HCT116 (cell line): ENCODE data around the gene ADGRV1. TPM values are rescaled to one million over a fixed set of nuclear protein-coding genes. Genes with fewer than 3 reads are reported as not detected.

ENCODE experiments used
- ATAC-seq: fragments of 200-7000 bp; cut with Tn5 transposase; 2 replicates; pipeline ENCODE4 v1.9.1; 2020; ENCODE audit warnings: mild to moderate bottlenecking, moderate library complexity
- BruUV-seq: library from RNA; stranded (reverse); fragments of 400-500 nt; replicated peaks from 2 replicates; lab custom pipeline; 2021; lab: Mats Ljungman, UMichigan
- CTCF ChIA-PET: fragments of 300-600 bp; sonication (Branson Sonifier 250); formaldehyde crosslinking; loops from one replicate; lab custom pipeline; 2021; ENCODE audit warnings: antibody characterized with exemption; lab: Charles Lee
- POLR2A ChIA-PET: fragments of 300-600, 350-600 bp; sonication (Branson Sonifier 250); formaldehyde crosslinking; loops from one replicate; lab custom pipeline; 2021; ENCODE audit warnings: antibody characterized with exemption; lab: Charles Lee
- RAD21 ChIA-PET, 2 experiments: fragments of 300-600 bp; sonication (Branson Sonifier 250); formaldehyde crosslinking; loops; one replicate each; lab custom pipeline; 2023; ENCODE audit warnings: low total read pairs in 2 of 2; ENCODE audit not compliant: uncharacterized antibody in 2 of 2, unreplicated experiment in 2 of 2, low non-redundant PET in 1 of 2; lab: Charles Lee
- DNase-seq: peaks from one replicate; pipeline ENCODE4 v3.0.0-alpha.2; 2010; ENCODE audit warnings: low read depth, low spot score
- H2AFZ ChIP-seq: fragments of 200-600 bp; shearing (Covaris generic), sonication (generic); 2 replicates; pipeline ENCODE4 v1.6.1; 2017; ENCODE audit warnings: low read depth, mixed run types, mixed read lengths, antibody characterized with exemption, low read length; ENCODE audit not compliant: poor library complexity, severe bottlenecking
- H3K27ac ChIP-seq: 2 replicates; pipeline ENCODE4 v1.5.1; 2012; ENCODE audit warnings: low read depth, low read length
- H3K27me3 ChIP-seq: fragments of 200-600 bp; sonication (generic); 2 replicates; pipeline ENCODE4 v1.6.1; 2016; ENCODE audit warnings: mixed run types, low read length, mixed read lengths; ENCODE audit not compliant: insufficient read depth
- H3K36me3 ChIP-seq, 2 experiments: fragments of 200-500 bp in 1 of 2; fragments of 200-600 bp in 1 of 2; sonication (Bioruptor generic) in 1 of 2; sonication (generic) in 1 of 2; 2 replicates each; pipeline versions ENCODE4 v1.5.1 to v1.6.1; 2014 to 2016; ENCODE audit warnings: low read length in 2 of 2, inconsistent platforms in 1 of 2, mixed read lengths in 1 of 2, mixed run types in 1 of 2; ENCODE audit not compliant: insufficient read depth in 2 of 2, control insufficient read depth in 1 of 2
- H3K4me1 ChIP-seq, 2 experiments: fragments of 200-600 bp in 1 of 2; sonication (generic) in 1 of 2; 2 replicates each; pipeline versions ENCODE4 v1.5.1 to v1.6.1; 2012 to 2017; ENCODE audit warnings: low read length in 2 of 2, inconsistent platforms in 1 of 2, mild to moderate bottlenecking in 1 of 2, mixed read lengths in 1 of 2, mixed run types in 1 of 2, moderate library complexity in 1 of 2; ENCODE audit not compliant: insufficient read depth in 2 of 2, control insufficient read depth in 1 of 2
- H3K4me2 ChIP-seq: fragments of 200-600 bp; sonication (generic); 2 replicates; pipeline ENCODE4 v1.6.1; 2017; ENCODE audit warnings: mixed run types, low read length, mixed read lengths
- H3K4me3 ChIP-seq, 2 experiments: fragments of 200-600 bp in 1 of 2; sonication (generic) in 1 of 2; replicated peaks in 1 of 2; 2 replicates each; pipeline ENCODE4 v1.5.1; 2011 to 2016; ENCODE audit warnings: low read length in 2 of 2, control low read depth in 1 of 2, low read depth in 1 of 2, mild to moderate bottlenecking in 1 of 2, mixed read lengths in 1 of 2, mixed run types in 1 of 2
- H3K79me2 ChIP-seq: fragments of 200-600 bp; sonication (generic); 2 replicates; pipeline ENCODE4 v1.6.1; 2017; ENCODE audit warnings: mild to moderate bottlenecking, mixed run types, low read length, moderate library complexity, mixed read lengths; ENCODE audit not compliant: insufficient read depth
- H3K9ac ChIP-seq: fragments of 200-600 bp; sonication (generic); 2 replicates; pipeline ENCODE4 v1.6.1; 2016; ENCODE audit warnings: low read length, mixed read lengths
- H3K9me2 ChIP-seq: fragments of 200-600 bp; sonication (generic), shearing (Covaris generic); 2 replicates; pipeline ENCODE4 v1.6.1; 2017; ENCODE audit warnings: mixed run types, mild to moderate bottlenecking, moderate library complexity; ENCODE audit not compliant: insufficient read depth
- H3K9me3 ChIP-seq, 2 experiments: fragments of 200-500 bp in 1 of 2; fragments of 200-600 bp in 1 of 2; sonication (Bioruptor generic) in 1 of 2; sonication (generic) in 1 of 2; 2 replicates each; pipeline ENCODE4 v1.6.1; 2014 to 2017; ENCODE audit warnings: low read length in 2 of 2, mixed read lengths in 2 of 2, inconsistent platforms in 1 of 2, low read depth in 1 of 2, mild to moderate bottlenecking in 1 of 2, mixed run types in 1 of 2, moderate library complexity in 1 of 2; ENCODE audit not compliant: control insufficient read depth in 1 of 2, insufficient read depth in 1 of 2
- H4K20me1 ChIP-seq: fragments of 200-600 bp; sonication (generic), shearing (Covaris generic); 2 replicates; pipeline ENCODE4 v1.6.1; 2017; ENCODE audit warnings: mixed run types, mild to moderate bottlenecking, moderate library complexity; ENCODE audit not compliant: insufficient read depth
- POLR2A ChIP-seq: IDR thresholded peaks from 2 replicates; pipeline ENCODE4 v1.7.0; 2011; ENCODE audit warnings: borderline replicate concordance; ENCODE audit not compliant: insufficient read depth, insufficient read length; ENCODE audit errors: extremely low read depth
- RAD21 ChIP-seq: IDR thresholded peaks from 2 replicates; pipeline ENCODE4 v1.6.1; 2012; ENCODE audit warnings: low read depth, mild to moderate bottlenecking
- SIN3A ChIP-seq: IDR thresholded peaks from 2 replicates; pipeline ENCODE4 v1.6.1; 2012; ENCODE audit warnings: low read depth
- SP1 ChIP-seq: IDR thresholded peaks from 2 replicates; pipeline ENCODE4 v1.6.1; 2012; ENCODE audit warnings: low read depth
- YY1 ChIP-seq: IDR thresholded peaks from 2 replicates; pipeline ENCODE4 v1.6.1; 2011; ENCODE audit warnings: low read length, low read depth, moderate library complexity, mild to moderate bottlenecking; ENCODE audit not compliant: insufficient replicate concordance; ENCODE audit errors: extremely low read depth
- ZFX ChIP-seq: fragments of 450-650 bp; IDR thresholded peaks from 2 replicates; pipeline ENCODE4 v1.6.1; 2017
- intact Hi-C: fragments of 100-400 bp; cut with micrococcal nuclease; formaldehyde crosslinking; loops from 2 replicates; pipeline ENCODE4 v1.10.0; 2022
- total RNA-seq: library from RNA; stranded (reverse); gene quantifications from one replicate; pipeline ENCODE4 v1.2.1, GENCODE V29; 2021; ENCODE audit not compliant: unreplicated experiment
- TF ChIP-seq, protein P1 (sequence below): IDR thresholded peaks from 2 replicates; pipeline ENCODE4 v1.6.1; 2012
- TF ChIP-seq, protein P2 (sequence below): IDR thresholded peaks from 2 replicates; pipeline ENCODE4 v1.6.1; 2011; ENCODE audit warnings: mild to moderate bottlenecking, low read length, moderate library complexity; ENCODE audit not compliant: insufficient replicate concordance; ENCODE audit errors: extremely low read depth
- TF ChIP-seq, protein P3 (sequence below): IDR thresholded peaks from 2 replicates; pipeline ENCODE4 v1.6.1; 2012

The ADGRV1 gene
- total RNA-seq, 1 experiment from 2014 or later, result 6.0 TPM

DNA sequence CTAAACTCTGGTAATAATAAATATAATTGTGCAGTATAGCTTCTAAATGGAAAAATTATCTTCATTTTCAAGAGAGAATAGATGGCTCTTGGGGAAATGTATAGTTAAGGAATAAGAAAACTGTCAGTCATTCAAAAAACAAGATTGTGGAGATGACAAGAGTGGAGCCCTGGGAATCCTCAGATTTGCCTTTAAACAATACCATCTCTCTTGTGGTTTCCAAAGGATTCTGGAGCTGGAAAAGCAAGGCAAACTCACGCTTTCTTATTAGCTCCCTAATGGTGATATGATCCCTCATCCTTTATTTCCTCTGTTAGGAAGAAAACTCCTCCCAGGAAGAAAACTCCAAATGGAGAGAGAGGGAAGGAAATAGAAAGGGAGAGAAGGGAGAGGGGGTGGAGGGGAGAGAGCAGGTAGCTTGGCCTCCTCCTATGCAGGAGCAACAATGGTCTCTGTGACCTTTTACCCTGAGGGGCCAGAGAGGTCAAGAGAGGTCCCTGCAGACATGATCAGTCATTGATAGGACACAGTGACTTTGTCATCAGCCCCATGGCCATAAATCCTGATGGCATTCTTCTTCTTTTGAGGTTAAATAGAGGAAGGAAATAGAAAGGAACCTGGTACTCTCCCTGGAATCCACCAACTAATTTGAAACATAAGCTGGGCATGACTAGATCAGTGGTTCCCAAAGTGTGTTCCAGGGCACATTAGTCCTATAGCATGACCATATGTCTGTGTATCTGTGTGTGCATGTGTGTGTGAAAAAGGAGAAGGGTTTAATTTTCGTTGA, 512.4 kb downstream of the ADGRV1 start:
- ChIA-PET POLR2A (no interaction called here), RAD21 (no interaction called here)

More for the DNA sequence above, 512.4 kb downstream of the ADGRV1 start:
- Histone ChIP-seq H3K4me3 (no peak overlapping the region), H3K4me1 (no peaks in the 10 kb centered on the region), H3K4me2 (no peak overlapping the region), H3K79me2 (no peaks in the 10 kb centered on the region), H3K9me3 (no peaks in the 10 kb centered on the region), H3K36me3 (no peaks in the 10 kb centered on the region), H2AFZ (no peak overlapping the region), H3K9me2 (no peaks in the 10 kb centered on the region), H4K20me1 (no peaks in the 10 kb centered on the region), H3K9ac (no peak overlapping the region), H3K27me3 (no peaks in the 10 kb centered on the region), H3K27ac (no peak overlapping the region)
- TF ChIP-seq ZFX, result no peak
- no peak for TF ChIP-seq POLR2A
- TF ChIP-seq, protein P1, sequence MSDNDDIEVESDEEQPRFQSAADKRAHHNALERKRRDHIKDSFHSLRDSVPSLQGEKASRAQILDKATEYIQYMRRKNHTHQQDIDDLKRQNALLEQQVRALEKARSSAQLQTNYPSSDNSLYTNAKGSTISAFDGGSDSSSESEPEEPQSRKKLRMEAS, result no peak
- no peak for TF ChIP-seq RAD21
- TF ChIP-seq SIN3A, result no peak
- TF ChIP-seq SP1, result no peak
- TF ChIP-seq YY1, result no peak
- TF ChIP-seq, protein P2, sequence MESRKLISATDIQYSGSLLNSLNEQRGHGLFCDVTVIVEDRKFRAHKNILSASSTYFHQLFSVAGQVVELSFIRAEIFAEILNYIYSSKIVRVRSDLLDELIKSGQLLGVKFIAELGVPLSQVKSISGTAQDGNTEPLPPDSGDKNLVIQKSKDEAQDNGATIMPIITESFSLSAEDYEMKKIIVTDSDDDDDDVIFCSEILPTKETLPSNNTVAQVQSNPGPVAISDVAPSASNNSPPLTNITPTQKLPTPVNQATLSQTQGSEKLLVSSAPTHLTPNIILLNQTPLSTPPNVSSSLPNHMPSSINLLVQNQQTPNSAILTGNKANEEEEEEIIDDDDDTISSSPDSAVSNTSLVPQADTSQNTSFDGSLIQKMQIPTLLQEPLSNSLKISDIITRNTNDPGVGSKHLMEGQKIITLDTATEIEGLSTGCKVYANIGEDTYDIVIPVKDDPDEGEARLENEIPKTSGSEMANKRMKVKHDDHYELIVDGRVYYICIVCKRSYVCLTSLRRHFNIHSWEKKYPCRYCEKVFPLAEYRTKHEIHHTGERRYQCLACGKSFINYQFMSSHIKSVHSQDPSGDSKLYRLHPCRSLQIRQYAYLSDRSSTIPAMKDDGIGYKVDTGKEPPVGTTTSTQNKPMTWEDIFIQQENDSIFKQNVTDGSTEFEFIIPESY, result no peak
- TF ChIP-seq, protein P3, sequence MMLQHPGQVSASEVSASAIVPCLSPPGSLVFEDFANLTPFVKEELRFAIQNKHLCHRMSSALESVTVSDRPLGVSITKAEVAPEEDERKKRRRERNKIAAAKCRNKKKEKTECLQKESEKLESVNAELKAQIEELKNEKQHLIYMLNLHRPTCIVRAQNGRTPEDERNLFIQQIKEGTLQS, result no peak
- intact Hi-C loops, result no loop called here
- ATAC-seq (no peak), DNase-seq (no peak)
- no TSS peak for BruUV-seq
- CTCF ChIA-PET, result no interaction called here
